K562 (cell line): ENCODE results near the gene KCNB1. TPM values are rescaled to one million over a fixed set of nuclear protein-coding genes. Genes with fewer than 3 reads are reported as not detected.

Experiments used
- ATAC-seq: fragments of 200-7000 bp; cut with Tn5 transposase; 3 replicates; pipeline ENCODE4 v1.9.1; 2020; ENCODE audit warnings: moderate library complexity
- BruUV-seq: library from RNA; stranded (reverse); fragments of 400-500 nt; replicated peaks from 2 replicates; lab custom pipeline; 2021; lab: Mats Ljungman, UMichigan
- CTCF ChIA-PET: fragments of 300-600 bp; formaldehyde crosslinking; extraction: SDS; loops from one replicate; lab custom pipeline; 2021; ENCODE audit warnings: low intra/inter-chr PET ratio; lab: Yijun Ruan, JAX
- POLR2A ChIA-PET: fragments of 300-600, 350-650 bp; sonication (Branson Sonifier 250); formaldehyde crosslinking; extraction: SDS; loops from one replicate; lab custom pipeline; 2021; ENCODE audit warnings: antibody characterized with exemption, inconsistent platforms; lab: Yijun Ruan, JAX
- DNase-seq, 4 experiments: peaks; one replicate each; pipeline versions ENCODE4 v3.0.0 to v3.0.0-alpha.2; 2011 to 2018; ENCODE audit warnings: low spot score in 3 of 4, mixed read lengths in 3 of 4; ENCODE audit errors: extremely low read depth in 1 of 4
- FAIRE-seq: peaks from 2 replicates; lab custom pipeline; 2011; peaks lifted over from hg19 to GRCh38; lab: Jason Lieb, UNC
- H2AFZ ChIP-seq: 2 replicates; pipeline ENCODE4 v1.6.0; 2011; ENCODE audit warnings: low read depth, low read length, control low read depth, inconsistent platforms
- H3K27ac ChIP-seq: fragments of 200-600 bp; 3 replicates; pipeline ENCODE4 v1.8.0; 2011; ENCODE audit warnings: low read depth, mild to moderate bottlenecking, control low read depth, inconsistent platforms, low read length, moderate library complexity, mixed read lengths; ENCODE audit errors: extremely low read depth
- H3K27me3 ChIP-seq, 2 experiments: fragments of 300-600 bp in 1 of 2; 2 replicates in 1 of 2; 3 replicates in 1 of 2; pipeline versions ENCODE4 v1.6.0 to v1.8.0; 2011; ENCODE audit warnings: inconsistent platforms in 2 of 2, low read length in 2 of 2, mild to moderate bottlenecking in 1 of 2, mixed read lengths in 1 of 2, moderate library complexity in 1 of 2; ENCODE audit not compliant: control insufficient read depth in 2 of 2, insufficient read depth in 2 of 2
- H3K36me3 ChIP-seq: fragments of 300-600 bp; 3 replicates; pipeline ENCODE4 v1.8.0; 2011; ENCODE audit warnings: mild to moderate bottlenecking, low read length, inconsistent platforms; ENCODE audit not compliant: control insufficient read depth, insufficient read depth
- H3K4me1 ChIP-seq, 2 experiments: fragments of 200-600 bp in 1 of 2; replicated peaks in 1 of 2; 2 replicates in 1 of 2; 3 replicates in 1 of 2; pipeline versions ENCODE4 v1.5.1 to v1.8.0; 2011; ENCODE audit warnings: inconsistent platforms in 2 of 2, low read length in 2 of 2, mild to moderate bottlenecking in 1 of 2, mixed read lengths in 1 of 2, moderate library complexity in 1 of 2; ENCODE audit not compliant: control insufficient read depth in 2 of 2, insufficient read depth in 2 of 2
- H3K4me2 ChIP-seq: 2 replicates; pipeline ENCODE4 v1.6.1; 2011; ENCODE audit warnings: low read length, control low read depth, inconsistent platforms, mixed read lengths; ENCODE audit not compliant: insufficient read depth
- H3K4me3 ChIP-seq: fragments of 200-600 bp; sonication (generic), shearing (Covaris generic); 2 replicates; pipeline ENCODE4 v1.5.1; 2016; ENCODE audit warnings: control low read depth, inconsistent platforms
- H3K79me2 ChIP-seq: fragments of 200-600 bp; 3 replicates; pipeline ENCODE4 v1.8.0; 2011; ENCODE audit warnings: low read length, inconsistent platforms; ENCODE audit not compliant: control insufficient read depth, insufficient read depth
- H3K9ac ChIP-seq, 2 experiments: 2 replicates each; pipeline versions ENCODE4 v1.6.0 to v1.6.1; 2011; ENCODE audit warnings: low read depth in 2 of 2, low read length in 2 of 2, control low read depth in 1 of 2, inconsistent platforms in 1 of 2, mild to moderate bottlenecking in 1 of 2, mixed read lengths in 1 of 2; ENCODE audit not compliant: insufficient read depth in 1 of 2
- H3K9me1 ChIP-seq: one replicate; pipeline ENCODE4 v1.6.0; 2011; ENCODE audit warnings: inconsistent platforms, mild to moderate bottlenecking, low read length, moderate library complexity; ENCODE audit not compliant: control insufficient read depth, insufficient read depth
- H3K9me3 ChIP-seq: replicated peaks from 2 replicates; pipeline ENCODE4 v1.5.1; 2011; ENCODE audit warnings: low read depth, low read length, inconsistent platforms; ENCODE audit not compliant: control insufficient read depth, insufficient read depth
- H4K20me1 ChIP-seq: replicated peaks from 2 replicates; pipeline ENCODE4 v1.6.1; 2011; ENCODE audit warnings: low read length, inconsistent platforms, mixed read lengths; ENCODE audit not compliant: control insufficient read depth, insufficient read depth
- BRF1 ChIP-seq: IDR thresholded peaks from 3 replicates; pipeline ENCODE4 v1.6.1; 2011; ENCODE audit warnings: borderline replicate concordance, mild to moderate bottlenecking; ENCODE audit not compliant: insufficient read length; ENCODE audit errors: extremely low read depth
- CBX2 ChIP-seq: fragments of 200-600 bp; sonication (generic); IDR thresholded peaks from one replicate; pipeline ENCODE4 v1.6.1; 2012; ENCODE audit warnings: mild to moderate bottlenecking, low read length, inconsistent platforms; ENCODE audit not compliant: insufficient read depth, poor library complexity, severe bottlenecking
- CTBP1 ChIP-seq: fragments of 450-650 bp; IDR thresholded peaks from 2 replicates; pipeline ENCODE4 v1.6.1; 2016; ENCODE audit warnings: borderline replicate concordance
- HDAC2 ChIP-seq: fragments of 450-650 bp; IDR thresholded peaks from 2 replicates; pipeline ENCODE4 v1.6.1; 2016; ENCODE audit warnings: mild to moderate bottlenecking
- NCOA6 ChIP-seq: fragments of 450-650 bp; IDR thresholded peaks from 2 replicates; pipeline ENCODE4 v1.6.1; 2017; ENCODE audit warnings: mild to moderate bottlenecking
- PHB2 ChIP-seq: fragments of 450-650 bp; IDR thresholded peaks from 2 replicates; pipeline ENCODE4 v1.6.1; 2017; ENCODE audit warnings: low read depth
- RBM15 ChIP-seq: fragments of 200-400 bp; formaldehyde crosslinking; IDR thresholded peaks from 2 replicates; pipeline ENCODE4 v1.6.1; 2018; ENCODE audit warnings: mild to moderate bottlenecking, low read length, moderate library complexity; ENCODE audit not compliant: insufficient read depth
- STAT5B ChIP-seq: fragments of 250-450 bp; sonication (Bioruptor Pico); IDR thresholded peaks from 2 replicates; pipeline ENCODE4 v1.8.0; 2021; ENCODE audit warnings: mild to moderate bottlenecking, inconsistent platforms
- ZC3H11A ChIP-seq: IDR thresholded peaks from 2 replicates; pipeline ENCODE4 v1.6.1; 2012; ENCODE audit warnings: low read depth, low read length, improper control_type of control experiment
- WGBS: fragments of 100-300 bp; shearing (Covaris generic); methylation state at CpG from one replicate; pipeline ENCODE4 v1.1.6; 2016; ENCODE audit warnings: low coverage, mixed read lengths; ENCODE audit not compliant: insufficient coverage; ENCODE audit errors: missing lambda C conversion rate; 5-methylcytosine and 5-hydroxymethylcytosine counted together
- in situ Hi-C: fragments of 300-500 bp; cut with MboI; formaldehyde crosslinking; loops from 4 replicates; pipeline ENCODE4 v1.15.0; 2018; ENCODE audit warnings: inconsistent platforms, mixed read lengths
- intact Hi-C: fragments of 100-400 bp; cut with micrococcal nuclease; formaldehyde crosslinking; loops from 2 replicates; pipeline ENCODE4 v1.14.2; 2022
- polyA plus RNA-seq, 8 experiments: library from polyadenylated mRNA; depleted of rRNA in 4 of 8; stranded (reverse) in 5 of 8; unstranded in 3 of 8; fragments of >200 nt; fragmentation: Nextera tagmentation in 2 of 8; fragmentation: Illumina TruSeq in 1 of 8; extraction: Ambion mirVana in 2 of 8; extraction: Trizol in 1 of 8; gene quantifications; 2 replicates each; pipeline versions ENCODE4 v1.2.1 to v1.2.3, GENCODE V29; 2011 to 2014; ENCODE audit warnings: inconsistent platforms in 1 of 8, missing spikeins in 1 of 8
- total RNA-seq, 7 experiments: library from RNA; depleted of rRNA in 6 of 7; stranded (reverse); fragments of >200 nt in 6 of 7; fragmentation: Illumina TruSeq in 2 of 7; extraction: Trizol in 2 of 7; gene quantifications; 2 replicates each; pipeline versions ENCODE4 v1.2.1 to v1.2.3, GENCODE V29; 2011 to 2021; ENCODE audit warnings: low replicate concordance in 1 of 7
- TF ChIP-seq, protein P1 (sequence below): sonication (generic); formaldehyde crosslinking; IDR thresholded peaks from 2 replicates; pipeline ENCODE4 v1.8.1; 2022; ENCODE audit warnings: missing genetic modification reagents

KCNB1 gene
- total and polyA plus RNA-seq, 9 of the 15 experiments (the other 6 are each of a cell fraction or from before 2014, with no cell fraction given) = 0.01 to 0.06 TPM; not detected in 7

GRCh38 chr20:49516916-49517804, 34.7 kb upstream of the KCNB1 start:
- Histone ChIP-seq H4K20me1 (peaks cover 2% of the 10 kb centered on the region; the same call in 1 of the 2 replicates), H3K36me3 (no peaks in the 10 kb centered on the region), H3K27ac (no peak overlapping the region), H3K4me3 (no peak overlapping the region), H2AFZ (no peak overlapping the region), H3K79me2 (no peaks in the 10 kb centered on the region), H3K4me2 (no peak overlapping the region), H3K9me1 (no peaks in the 10 kb centered on the region), H3K27me3 (peaks cover 3 to 32% of the 10 kb centered on the region in 2 experiments; a peak in 2 of 5 replicates), H3K9ac (no peak overlapping the region; a peak in 1 of 4 replicates), H3K4me1 (no peaks in the 10 kb centered on the region), H3K9me3 (no peaks in the 10 kb centered on the region)
- in situ Hi-C loops = loop anchor here (10.0 kb wide), 1 partner anchor 182 kb away; no protein-coding TSS in a partner anchor
- FAIRE-seq = no peak
- intact Hi-C loops = no loop called here
- ATAC-seq = no peak
- no TSS peak for BruUV-seq
- whole genome bisulfite sequencing = 1% methylated on average over 17 of the region's 17 CpGs
- CTCF ChIA-PET = no interaction called here
- POLR2A ChIA-PET = interaction anchor here (0.7 to 0.9 kb wide), 2 partner anchors 33 to 48 kb away, joined by 3 read pairs; no protein-coding TSS in a partner anchor
- TF ChIP-seq HDAC2 = no peak
- no peak for TF ChIP-seq CBX2
- TF ChIP-seq RBM15 = no peak
- TF ChIP-seq CTBP1 = no peak
- no peak for TF ChIP-seq ZC3H11A
- TF ChIP-seq BRF1 = no peak
- TF ChIP-seq STAT5B (CRISPR knock-in tag) = no peak
- TF ChIP-seq NCOA6 = no peak
- TF ChIP-seq PHB2 = no peak
- TF ChIP-seq, protein P1, sequence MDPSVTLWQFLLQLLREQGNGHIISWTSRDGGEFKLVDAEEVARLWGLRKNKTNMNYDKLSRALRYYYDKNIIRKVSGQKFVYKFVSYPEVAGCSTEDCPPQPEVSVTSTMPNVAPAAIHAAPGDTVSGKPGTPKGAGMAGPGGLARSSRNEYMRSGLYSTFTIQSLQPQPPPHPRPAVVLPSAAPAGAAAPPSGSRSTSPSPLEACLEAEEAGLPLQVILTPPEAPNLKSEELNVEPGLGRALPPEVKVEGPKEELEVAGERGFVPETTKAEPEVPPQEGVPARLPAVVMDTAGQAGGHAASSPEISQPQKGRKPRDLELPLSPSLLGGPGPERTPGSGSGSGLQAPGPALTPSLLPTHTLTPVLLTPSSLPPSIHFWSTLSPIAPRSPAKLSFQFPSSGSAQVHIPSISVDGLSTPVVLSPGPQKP = no peak
- DNase-seq = no peak
